ENCODE data around the gene RALGPS1. TPM values are rescaled to one million over a fixed set of nuclear protein-coding genes. Genes with fewer than 3 reads are reported as not detected.

RALGPS1 gene
- total and polyA plus RNA-seq, 2 of the 8 experiments (the other 6 are each of a cell fraction or from before 2014, with no cell fraction given): 20.0 to 23.5 TPM

DNA sequence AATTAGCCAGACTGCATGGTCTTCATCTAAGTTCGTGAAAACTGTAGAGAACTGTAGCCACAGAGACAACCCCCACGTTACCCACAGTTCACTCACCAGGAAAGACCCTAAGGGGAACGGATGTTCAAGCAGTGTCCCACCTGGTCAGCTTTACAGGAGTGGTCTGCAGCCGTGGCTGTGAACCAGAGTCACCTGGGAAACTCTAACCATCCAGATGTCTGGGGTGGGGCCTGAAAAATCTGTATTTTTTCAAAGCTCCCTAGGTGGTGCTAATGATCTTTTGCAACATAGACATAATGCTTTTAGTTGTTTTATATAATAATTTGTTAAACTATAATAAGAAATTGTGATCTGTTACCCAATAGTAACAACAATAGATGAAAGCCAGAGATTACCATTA is 255.5 kb downstream of the RALGPS1 start:
- H4K8ac ChIP-seq (ENCODE audit: extremely low read depth, insufficient read depth, low read length): no peak overlapping the region
- H3K9me3 ChIP-seq (ENCODE audit: insufficient read depth in 2 of 2, low read depth in 1 of 2, low read length in 1 of 2): no peaks in the 10 kb centered on the region
- no peak overlapping the region for H3K14ac ChIP-seq (ENCODE audit: insufficient read length)
- no peak overlapping the region for H2BK5ac ChIP-seq (ENCODE audit: low read depth, low read length)
- no peaks in the 10 kb centered on the region for H4K20me1 ChIP-seq (replicated peaks in 1 of 2; ENCODE audit: control insufficient read depth in 1 of 2, insufficient read depth in 2 of 2, low read length in 2 of 2)
- H3K4me3 ChIP-seq (ENCODE audit: extremely low read depth in 1 of 4, insufficient read depth in 2 of 4, low read depth in 3 of 4, low read length in 4 of 4): no peak overlapping the region
- peaks cover 0 to 4% (median under 1%) of the 10 kb centered on the region in 4 experiments; a peak in 2 of 7 replicates for H3K4me1 ChIP-seq (replicated peaks in 1 of 4; ENCODE audit: control insufficient read depth in 3 of 4, insufficient read depth in 4 of 4, low read length in 3 of 4)
- no peak overlapping the region for H3K18ac ChIP-seq (ENCODE audit: extremely low read depth, low read length)
- no peak overlapping the region for H2BK12ac ChIP-seq (ENCODE audit: low read depth, low read length)
- no peak overlapping the region for H2BK120ac ChIP-seq (replicated peaks; ENCODE audit: low read depth, low read length)
- H2AFZ ChIP-seq (ENCODE audit: low read length): no peak overlapping the region
- H4K91ac ChIP-seq (replicated peaks; ENCODE audit: insufficient read length, low read length): no peak overlapping the region
- DNase-seq (ENCODE audit: low read depth in 1 of 2, low spot score in 2 of 2) (no peak), FAIRE-seq (no peak)
- H3K9ac ChIP-seq (replicated peaks in 1 of 4; ENCODE audit: extremely low read depth in 1 of 4, low read depth in 3 of 4, low read length in 3 of 4): no peak overlapping the region
- H2BK20ac ChIP-seq (ENCODE audit: low read length): no peak overlapping the region
- H3K4ac ChIP-seq (replicated peaks; ENCODE audit: insufficient read length, low read depth, low read length): no peak overlapping the region
- POLR2A ChIA-PET (ENCODE audit: partially characterized antibody): no interaction called here
- H4K5ac ChIP-seq (ENCODE audit: insufficient read length, low read depth, low read length): no peak overlapping the region
- H2BK15ac ChIP-seq (ENCODE audit: low read length): no peak overlapping the region
- H3K56ac ChIP-seq (replicated peaks; ENCODE audit: insufficient read length, low read depth, low read length): no peak overlapping the region
- no peaks in the 10 kb centered on the region for H3K23me2 ChIP-seq (ENCODE audit: low read depth, low read length)
- H3K23ac ChIP-seq (ENCODE audit: insufficient read length): no peak overlapping the region
- no peak overlapping the region for H3K4me2 ChIP-seq (ENCODE audit: insufficient read depth in 1 of 2, low read depth in 2 of 2, low read length in 2 of 2)
- WGBS, 2 experiments (ENCODE audit: extremely low coverage in 1 of 2, insufficient coverage in 1 of 2, insufficient read length in 1 of 2, insufficient replicate concordance in 2 of 2, low coverage in 1 of 2, low lambda C conversion rate in 2 of 2, missing lambda C conversion rate in 1 of 2): 92% methylated on average over 4 of the region's 4 CpGs; no CpG with 5 or more reads in 1 of the 2 experiments
- no peak overlapping the region for H3K27ac ChIP-seq (ENCODE audit: low read depth, low read length)
- H3K27me3 ChIP-seq (replicated peaks in 1 of 4; ENCODE audit: control insufficient read depth in 3 of 4, extremely low read depth in 1 of 4, insufficient read depth in 3 of 4, low read length in 3 of 4): no peaks in the 10 kb centered on the region
- H2AK5ac ChIP-seq (ENCODE audit: low read depth, low read length): no peak overlapping the region
- no peaks in the 10 kb centered on the region for H3K79me1 ChIP-seq (ENCODE audit: low read depth, low read length)
- no peaks in the 10 kb centered on the region for H3K79me2 ChIP-seq (ENCODE audit: control insufficient read depth in 1 of 2, insufficient read depth in 2 of 2, low read length in 2 of 2)
- H3K36me3 ChIP-seq (ENCODE audit: control insufficient read depth in 2 of 4, insufficient read depth in 4 of 4, low read length in 3 of 4): no peaks in the 10 kb centered on the region; a peak in 2 of 8 replicates
- CTCF ChIA-PET (ENCODE audit: partially characterized antibody): interaction anchor here (0.8 to 1.4 kb wide), 4 partner anchors 26 to 229 kb away, joined by 3 to 6 read pairs (median 4); no protein-coding TSS in a partner anchor
- TF ChIP-seq RFX5 (IDR thresholded peaks at IDR 0.05; ENCODE audit: borderline replicate concordance, low read depth, low read length) (no peak), NANOG (IDR thresholded peaks at IDR 0.05; ENCODE audit: insufficient read depth, low read depth, low read length, poor library complexity, severe bottlenecking) (no peak), TEAD4 (IDR thresholded peaks at IDR 0.05; ENCODE audit: low read depth, low read length) (no peak)

Data from H1 (cell line).